ENCODE data around the gene TSC22D4.

TSC22D4 gene

GRCh38 chr7:100428967-100429636, 49.9 kb downstream of the TSC22D4 start:
- peak; percentile 94 for DNase-seq

- peak; percentile 99 for DNase-seq
These were observed 50.6 kb downstream of the TSC22D4 start, which contains the start of gene ZCWPW1 for GRCh38 chr7:100428199-100428966. TSS of gene ZCWPW1 (minus strand) at chr7:100428703. CDS start at chr7:100420649, 8,054 bp downstream.

GRCh38 chr7:100427762-100428198, 51.2 kb downstream of the TSC22D4 start:
- DNase-seq: no peak

GRCh38 chr7:100426516-100426915, 52.5 kb downstream of the TSC22D4 start:
- no peak for DNase-seq

GRCh38 chr7:100425347-100425746, 53.7 kb downstream of the TSC22D4 start:
- DNase-seq: no peak

- DNase-seq: no peak
These were observed 55.7 kb downstream of the TSC22D4 start for GRCh38 chr7:100423315-100423714.

GRCh38 chr7:100419660-100420226, 59.3 kb downstream of the TSC22D4 start:
- DNase-seq: no peak

- DNase-seq: no peak
These were observed 59.9 kb downstream of the TSC22D4 start for GRCh38 chr7:100418930-100419659.
